H1 (cell line): ENCODE measurements around the gene NPSR1. TPM values are rescaled to one million over a fixed set of nuclear protein-coding genes. Genes with fewer than 3 reads are reported as not detected.

Experiments used
- CTCF ChIA-PET: fragments of 300-600 bp; sonication (Branson Sonifier 250); formaldehyde crosslinking; loops from one replicate; lab custom pipeline; 2021; ENCODE audit not compliant: partially characterized antibody; lab: Charles Lee
- POLR2A ChIA-PET: fragments of 300-600 bp; sonication (Branson Sonifier 250); formaldehyde crosslinking; loops from one replicate; lab custom pipeline; 2021; ENCODE audit warnings: inconsistent platforms; ENCODE audit not compliant: partially characterized antibody; lab: Charles Lee
- DNase-seq, 2 experiments: peaks; one replicate each; pipeline versions ENCODE4 v3.0.0 to v3.0.0-alpha.2; 2010 to 2022; ENCODE audit warnings: low spot score in 2 of 2, low read depth in 1 of 2, mixed read lengths in 1 of 2
- FAIRE-seq: peaks from 2 replicates; lab custom pipeline; 2011; peaks lifted over from hg19 to GRCh38; lab: Jason Lieb, UNC
- H2AFZ ChIP-seq: 2 replicates; pipeline ENCODE4 v1.8.1; 2012; ENCODE audit warnings: low read length, inconsistent platforms
- H2AK5ac ChIP-seq: 2 replicates; pipeline ENCODE4 v1.6.1; 2013; ENCODE audit warnings: low read depth, low read length
- H2BK120ac ChIP-seq: replicated peaks from 2 replicates; pipeline ENCODE3; 2013; ENCODE audit warnings: low read depth, low read length, inconsistent platforms
- H2BK12ac ChIP-seq: 2 replicates; pipeline ENCODE4 v1.6.1; 2013; ENCODE audit warnings: low read depth, low read length
- H2BK15ac ChIP-seq: 2 replicates; pipeline ENCODE4 v1.6.1; 2013; ENCODE audit warnings: low read length
- H2BK20ac ChIP-seq: 2 replicates; pipeline ENCODE4 v1.6.1; 2013; ENCODE audit warnings: low read length
- H2BK5ac ChIP-seq: 2 replicates; pipeline ENCODE4 v1.6.1; 2013; ENCODE audit warnings: low read depth, low read length
- H3K14ac ChIP-seq: 2 replicates; pipeline ENCODE4 v1.6.1; 2013; ENCODE audit warnings: inconsistent platforms; ENCODE audit not compliant: insufficient read length
- H3K18ac ChIP-seq: 2 replicates; pipeline ENCODE4 v1.6.1; 2013; ENCODE audit warnings: low read length; ENCODE audit errors: extremely low read depth
- H3K23ac ChIP-seq: 2 replicates; pipeline ENCODE4 v1.6.1; 2013; ENCODE audit warnings: inconsistent platforms; ENCODE audit not compliant: insufficient read length
- H3K23me2 ChIP-seq: 2 replicates; pipeline ENCODE4 v1.6.1; 2013; ENCODE audit warnings: low read depth, low read length
- H3K27ac ChIP-seq: 2 replicates; pipeline ENCODE4 v1.6.1; 2011; ENCODE audit warnings: low read depth, low read length, inconsistent platforms
- H3K27me3 ChIP-seq, 4 experiments: replicated peaks in 1 of 4; 1 replicate in 1 of 4; 2 replicates in 3 of 4; pipeline versions ENCODE4 v1.6.1 to v1.8.1; 2011 to 2013; ENCODE audit warnings: low read length in 3 of 4, mild to moderate bottlenecking in 3 of 4, inconsistent platforms in 2 of 4, mixed read lengths in 2 of 4, moderate library complexity in 1 of 4; ENCODE audit not compliant: control insufficient read depth in 3 of 4, insufficient read depth in 3 of 4; ENCODE audit errors: extremely low read depth in 1 of 4
- H3K36me3 ChIP-seq, 4 experiments: 2 replicates each; pipeline versions ENCODE4 v1.6.1 to v1.8.1; 2011 to 2013; ENCODE audit warnings: mild to moderate bottlenecking in 4 of 4, low read length in 3 of 4, moderate library complexity in 2 of 4, control low read depth in 1 of 4, inconsistent platforms in 1 of 4; ENCODE audit not compliant: insufficient read depth in 4 of 4, control insufficient read depth in 2 of 4
- H3K4ac ChIP-seq: replicated peaks from 2 replicates; pipeline ENCODE3; 2013; ENCODE audit warnings: low read length, low read depth, mixed read lengths, inconsistent platforms; ENCODE audit not compliant: insufficient read length
- H3K4me1 ChIP-seq, 4 experiments: replicated peaks in 1 of 4; 1 replicate in 1 of 4; 2 replicates in 3 of 4; pipeline versions ENCODE4 v1.6.1 to v1.8.1; 2011 to 2013; ENCODE audit warnings: low read length in 3 of 4, inconsistent platforms in 2 of 4, mixed read lengths in 1 of 4; ENCODE audit not compliant: insufficient read depth in 4 of 4, control insufficient read depth in 3 of 4
- H3K4me2 ChIP-seq, 2 experiments: 2 replicates each; pipeline versions ENCODE4 v1.6.1 to v1.8.1; 2011 to 2013; ENCODE audit warnings: low read depth in 2 of 2, low read length in 2 of 2, control low read depth in 1 of 2, inconsistent platforms in 1 of 2, mild to moderate bottlenecking in 1 of 2; ENCODE audit not compliant: insufficient read depth in 1 of 2
- H3K4me3 ChIP-seq, 4 experiments: fragments of 200-600, 300-600 bp in 1 of 4; sonication (generic), shearing (Covaris generic), sonication (Bioruptor Twin) in 1 of 4; 2 replicates each; pipeline versions ENCODE4 v1.5.1 to v1.8.1; 2011 to 2016; ENCODE audit warnings: low read length in 4 of 4, low read depth in 3 of 4, control low read depth in 2 of 4, inconsistent platforms in 2 of 4, mild to moderate bottlenecking in 2 of 4, mixed read lengths in 1 of 4, moderate library complexity in 1 of 4; ENCODE audit not compliant: insufficient read depth in 2 of 4; ENCODE audit errors: extremely low read depth in 1 of 4
- H3K56ac ChIP-seq: replicated peaks from 2 replicates; pipeline ENCODE3; 2013; ENCODE audit warnings: low read depth, mild to moderate bottlenecking, mixed read lengths, low read length, inconsistent platforms; ENCODE audit not compliant: insufficient read length
- H3K79me1 ChIP-seq: 2 replicates; pipeline ENCODE4 v1.6.1; 2013; ENCODE audit warnings: low read depth, low read length, control low read depth
- H3K79me2 ChIP-seq, 2 experiments: 2 replicates each; pipeline versions ENCODE4 v1.6.1 to v1.8.1; 2012 to 2013; ENCODE audit warnings: low read length in 2 of 2, mild to moderate bottlenecking in 2 of 2, inconsistent platforms in 1 of 2; ENCODE audit not compliant: insufficient read depth in 2 of 2, control insufficient read depth in 1 of 2
- H3K9ac ChIP-seq, 4 experiments: replicated peaks in 1 of 4; 1 replicate in 1 of 4; 2 replicates in 3 of 4; pipeline versions ENCODE4 v1.6.1 to v1.8.1; 2011 to 2013; ENCODE audit warnings: low read depth in 3 of 4, low read length in 3 of 4, control low read depth in 2 of 4, mild to moderate bottlenecking in 2 of 4, moderate library complexity in 2 of 4, inconsistent platforms in 1 of 4; ENCODE audit errors: extremely low read depth in 1 of 4
- H3K9me3 ChIP-seq, 2 experiments: 2 replicates each; pipeline versions ENCODE4 v1.6.1 to v1.8.1; 2012 to 2013; ENCODE audit warnings: mild to moderate bottlenecking in 2 of 2, moderate library complexity in 2 of 2, control low read depth in 1 of 2, inconsistent platforms in 1 of 2, low read depth in 1 of 2, low read length in 1 of 2, mixed read lengths in 1 of 2; ENCODE audit not compliant: insufficient read depth in 2 of 2
- H4K20me1 ChIP-seq, 2 experiments: replicated peaks in 1 of 2; 2 replicates each; pipeline versions ENCODE3 to v1.8.1; 2011 to 2013; ENCODE audit warnings: inconsistent platforms in 2 of 2, low read length in 2 of 2, mild to moderate bottlenecking in 1 of 2; ENCODE audit not compliant: insufficient read depth in 2 of 2, control insufficient read depth in 1 of 2
- H4K5ac ChIP-seq: 2 replicates; pipeline ENCODE4 v1.6.1; 2013; ENCODE audit warnings: low read length, low read depth, mixed read lengths, inconsistent platforms; ENCODE audit not compliant: insufficient read length
- H4K8ac ChIP-seq: 2 replicates; pipeline ENCODE4 v1.8.0; 2013; ENCODE audit warnings: mild to moderate bottlenecking, moderate library complexity, low read length, inconsistent platforms; ENCODE audit not compliant: insufficient read depth; ENCODE audit errors: extremely low read depth
- H4K91ac ChIP-seq: replicated peaks from 2 replicates; pipeline ENCODE3; 2013; ENCODE audit warnings: low read length, mixed read lengths, inconsistent platforms; ENCODE audit not compliant: insufficient read length
- ASH2L ChIP-seq: fragments of 200-600, 300-600 bp; sonication (generic); IDR thresholded peaks from one replicate; pipeline ENCODE4 v1.7.1; 2017; ENCODE audit warnings: low read length
- BCL11A ChIP-seq, 2 experiments: IDR thresholded peaks; one replicate each; pipeline ENCODE4 v1.6.1; 2011; ENCODE audit warnings: low read depth in 2 of 2, low read length in 2 of 2, mild to moderate bottlenecking in 2 of 2
- CBX5 ChIP-seq: fragments of 300-800, 300-1000 bp; sonication (generic); IDR thresholded peaks from 2 replicates; pipeline ENCODE4 v1.7.1; 2016; ENCODE audit warnings: antibody characterized with exemption, low read length, low read depth
- FOSL1 ChIP-seq: IDR thresholded peaks from 2 replicates; pipeline ENCODE4 v1.6.1; 2011; ENCODE audit warnings: mild to moderate bottlenecking, low read depth, low read length, moderate library complexity; ENCODE audit not compliant: insufficient read depth
- MAFK ChIP-seq: IDR thresholded peaks from 2 replicates; pipeline ENCODE4 v1.6.1; 2012; ENCODE audit warnings: low read depth, mild to moderate bottlenecking, improper control_type of control experiment, low read length
- RXRA ChIP-seq: IDR thresholded peaks from 2 replicates; pipeline ENCODE4 v1.6.1; 2011; ENCODE audit warnings: low read depth, mild to moderate bottlenecking, low read length, moderate library complexity; ENCODE audit not compliant: insufficient read depth
- WGBS, 2 experiments: shearing (Covaris generic) in 1 of 2; methylation state at CpG; one replicate each; pipeline versions ENCODE4 v1.1.6 to v1.1.7; 2013 to 2015; ENCODE audit warnings: low lambda C conversion rate in 2 of 2, mixed read lengths in 2 of 2, inconsistent platforms in 1 of 2, low coverage in 1 of 2, missing lambda C conversion rate in 1 of 2; ENCODE audit not compliant: insufficient replicate concordance in 2 of 2, insufficient coverage in 1 of 2, insufficient read length in 1 of 2; ENCODE audit errors: extremely low coverage in 1 of 2, missing lambda C conversion rate in 1 of 2; 5-methylcytosine and 5-hydroxymethylcytosine counted together
- long read RNA-seq, 2 experiments: library from RNA in 1 of 2; library from capped mRNA in 1 of 2; stranded (forward); transcript quantifications; one replicate each; pipeline ENCODE4 v2.0.0, GENCODE V29; 2021; ENCODE audit warnings: inconsistent platforms in 1 of 2
- polyA minus RNA-seq, 3 experiments: library from RNA; depleted of rRNA, polyadenylated mRNA; stranded (reverse); fragments of >200 nt; gene quantifications; 1 replicate in 2 of 3; 2 replicates in 1 of 3; pipeline ENCODE4 v1.2.3, GENCODE V29; 2011
- polyA plus RNA-seq, 7 experiments: library from polyadenylated mRNA; depleted of rRNA in 3 of 7; stranded (reverse) in 5 of 7; unstranded in 2 of 7; fragments of >200 nt in 5 of 7; fragments of 200-250 nt in 2 of 7; gene quantifications; 1 replicate in 5 of 7; 2 replicates in 1 of 7; 4 replicates in 1 of 7; pipeline versions ENCODE4 v1.2.1 to v1.2.3, GENCODE V29; 2011 to 2013; ENCODE audit warnings: missing spikeins in 2 of 7, mixed read lengths in 2 of 7
- total RNA-seq: library from RNA; stranded (reverse); fragmentation: NEBNext Ultra II Directional; extraction: Animal tissue kit (Norgen Biotek cat#: 25700); gene quantifications from 2 replicates; pipeline ENCODE4 v1.2.1, GENCODE V29; 2021
- TF ChIP-seq, protein P1 (sequence below): IDR thresholded peaks from 2 replicates; pipeline ENCODE4 v1.6.1; 2012; ENCODE audit warnings: low read length, inconsistent platforms

The NPSR1 gene, protein sequence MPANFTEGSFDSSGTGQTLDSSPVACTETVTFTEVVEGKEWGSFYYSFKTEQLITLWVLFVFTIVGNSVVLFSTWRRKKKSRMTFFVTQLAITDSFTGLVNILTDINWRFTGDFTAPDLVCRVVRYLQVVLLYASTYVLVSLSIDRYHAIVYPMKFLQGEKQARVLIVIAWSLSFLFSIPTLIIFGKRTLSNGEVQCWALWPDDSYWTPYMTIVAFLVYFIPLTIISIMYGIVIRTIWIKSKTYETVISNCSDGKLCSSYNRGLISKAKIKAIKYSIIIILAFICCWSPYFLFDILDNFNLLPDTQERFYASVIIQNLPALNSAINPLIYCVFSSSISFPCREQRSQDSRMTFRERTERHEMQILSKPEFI
- not detected in 2 replicates for total RNA-seq
- not detected in 2 replicates for polyA plus RNA-seq (2011; rRNA removed)
- polyA plus RNA-seq (2011; cell fraction: cytosol; rRNA removed): not detected
- not detected for polyA plus RNA-seq (2011; cell fraction: nucleus; rRNA removed)
- polyA plus RNA-seq (2012, experiment 1 of 2): not detected in 4 replicates
- polyA plus RNA-seq (2012, experiment 2 of 2): not detected
- polyA plus RNA-seq (2013, experiment 1 of 2): not detected
- not detected for polyA plus RNA-seq (2013, experiment 2 of 2)
- not detected in 2 replicates for polyA minus RNA-seq (2011; rRNA and poly(A)+ RNA removed)
- polyA minus RNA-seq (2011; cell fraction: cytosol; rRNA and poly(A)+ RNA removed): not detected
- not detected for polyA minus RNA-seq (2011; cell fraction: nucleus; rRNA and poly(A)+ RNA removed)
- long read RNA-seq, experiment 1: 0 reads
- long read RNA-seq, experiment 2: 0 reads

DNA sequence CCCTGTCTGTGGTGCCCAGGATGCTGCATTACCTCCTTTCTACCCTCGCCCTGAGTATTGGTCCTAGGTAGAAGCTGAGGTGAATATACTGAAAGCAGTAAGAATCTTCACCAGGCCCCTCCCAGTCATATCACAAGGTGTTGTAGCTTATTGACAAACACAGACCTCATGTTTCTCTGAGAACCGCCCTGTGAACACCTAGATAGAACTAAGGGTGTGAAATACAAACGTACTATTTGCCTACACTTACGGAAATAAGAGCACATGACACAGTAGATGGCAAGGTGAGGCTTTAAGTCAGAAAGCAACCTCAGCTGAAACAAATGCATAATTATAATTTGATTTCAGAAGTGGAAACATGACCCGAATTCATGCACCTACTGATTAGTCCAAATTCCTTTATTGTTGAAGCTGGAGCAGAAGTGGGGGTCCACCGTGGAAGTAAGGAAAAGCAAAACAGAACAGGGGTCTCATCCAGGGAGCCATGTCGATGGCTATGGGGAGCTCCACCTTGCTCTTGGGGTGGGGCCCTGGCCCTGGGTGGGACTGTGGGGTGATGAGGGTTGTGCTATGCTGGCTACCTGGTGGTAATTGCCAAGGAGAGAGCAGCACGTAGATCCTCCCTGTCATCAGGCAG is at the start of gene NPSR1:
Gene NPSR1, plus strand, starts transcription at position 587 of the 637 bp plus-strand sequence. CDS start 195 bp downstream, outside the sequence.
- H2BK20ac ChIP-seq: no peak within 1 kb of the TSS; the same call in 1 of the 2 replicates
- H2AK5ac ChIP-seq: no peak within 1 kb of the TSS
- no peaks in the 10 kb centered on the region for H3K79me2 ChIP-seq
- H3K4me2 ChIP-seq: no peak within 1 kb of the TSS
- ChIA-PET POLR2A (no interaction called here), CTCF (interaction anchor here (0.6 to 8.1 kb wide), 6 partner anchors 11 to 566 kb away, joined by 3 to 61 read pairs (median 3); no protein-coding TSS in a partner anchor)
- no peak within 1 kb of the TSS for H3K27ac ChIP-seq
- no peak within 1 kb of the TSS for H3K23ac ChIP-seq
- no peak within 1 kb of the TSS for H3K4ac ChIP-seq
- H2BK15ac ChIP-seq: peak within 1 kb of the TSS; percentile 50; the same call in 1 of the 2 replicates
- no peak for DNase-seq
- H3K4me1 ChIP-seq: peaks cover 0 to 13% (median 8%) of the 10 kb centered on the region in 4 experiments
- H4K5ac ChIP-seq: no peak within 1 kb of the TSS
- peak within 1 kb of the TSS; percentile 51; the same call in 1 of the 2 replicates for H3K18ac ChIP-seq
- no peak within 1 kb of the TSS for H3K9ac ChIP-seq
- H3K4me3 ChIP-seq: no peak within 1 kb of the TSS
- H3K27me3 ChIP-seq: peaks cover 0 to 8% (median 1%) of the 10 kb centered on the region in 4 experiments; a peak in 2 of 7 replicates
- 0 out of 4 replicates have a peak, but pooled peaks cover 0 to 2% of the 10 kb centered on the region in 2 experiments for H3K9me3 ChIP-seq
- H3K79me1 ChIP-seq: no peaks in the 10 kb centered on the region
- H4K20me1 ChIP-seq: no peaks in the 10 kb centered on the region
- peak within 1 kb of the TSS; percentile 5 for H4K91ac ChIP-seq
- H2BK120ac ChIP-seq: no peak within 1 kb of the TSS
- WGBS, 2 experiments: 76% methylated on average over 8 of the region's 8 CpGs; no CpG with 5 or more reads in 1 of the 2 experiments
- no peaks in the 10 kb centered on the region for H3K36me3 ChIP-seq
- FAIRE-seq: no peak
- 0 out of 2 replicates have a peak within 1 kb of the TSS, but pooled peaks have one; percentile 73 for H2AFZ ChIP-seq
- peak within 1 kb of the TSS; percentile 62; the same call in 1 of the 2 replicates for H2BK12ac ChIP-seq
- H3K56ac ChIP-seq: no peak within 1 kb of the TSS
- H3K23me2 ChIP-seq: no peaks in the 10 kb centered on the region; the same call in 1 of the 2 replicates
- H2BK5ac ChIP-seq: no peak within 1 kb of the TSS; the same call in 1 of the 2 replicates
- H4K8ac ChIP-seq: no peak within 1 kb of the TSS
- no peak within 1 kb of the TSS for H3K14ac ChIP-seq
- TF ChIP-seq MAFK (no peak), FOSL1 (no peak), ASH2L (no peak), RXRA (no peak), CBX5 (no peak), BCL11A (IDR thresholded peaks at IDR 0.05; ENCODE audit: low read depth in 2 of 2, low read length in 2 of 2) (no peak)
- TF ChIP-seq, protein P1, sequence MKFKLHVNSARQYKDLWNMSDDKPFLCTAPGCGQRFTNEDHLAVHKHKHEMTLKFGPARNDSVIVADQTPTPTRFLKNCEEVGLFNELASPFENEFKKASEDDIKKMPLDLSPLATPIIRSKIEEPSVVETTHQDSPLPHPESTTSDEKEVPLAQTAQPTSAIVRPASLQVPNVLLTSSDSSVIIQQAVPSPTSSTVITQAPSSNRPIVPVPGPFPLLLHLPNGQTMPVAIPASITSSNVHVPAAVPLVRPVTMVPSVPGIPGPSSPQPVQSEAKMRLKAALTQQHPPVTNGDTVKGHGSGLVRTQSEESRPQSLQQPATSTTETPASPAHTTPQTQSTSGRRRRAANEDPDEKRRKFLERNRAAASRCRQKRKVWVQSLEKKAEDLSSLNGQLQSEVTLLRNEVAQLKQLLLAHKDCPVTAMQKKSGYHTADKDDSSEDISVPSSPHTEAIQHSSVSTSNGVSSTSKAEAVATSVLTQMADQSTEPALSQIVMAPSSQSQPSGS: no peak
